ENCODE data around the gene SELENON.

DNA sequence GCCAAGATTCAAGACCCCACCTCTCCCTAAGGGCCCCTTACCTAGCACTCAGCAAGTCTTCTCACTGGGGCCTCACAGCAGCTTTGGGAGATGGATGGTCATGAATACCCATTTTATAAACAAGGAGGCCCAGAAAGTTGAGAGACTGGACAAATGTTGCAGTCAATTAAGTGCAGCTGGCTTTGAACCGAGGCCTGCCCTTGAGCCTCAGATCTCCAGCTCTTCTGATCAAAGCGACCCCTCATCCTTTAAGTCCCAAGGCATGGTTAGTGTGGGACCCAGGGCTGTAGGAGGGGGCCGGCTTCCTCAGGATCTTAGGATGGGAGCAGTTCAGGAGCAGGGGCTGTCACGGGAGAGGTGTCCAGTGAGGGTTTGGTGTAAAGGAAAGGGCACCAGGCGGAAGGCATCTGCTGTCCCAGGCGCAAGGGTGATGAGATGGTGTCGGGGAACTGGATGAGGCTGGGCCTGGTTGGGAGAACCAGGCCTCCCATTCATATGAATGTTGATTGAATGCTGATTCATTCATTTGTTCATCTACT, 14.6 kb downstream of the SELENON start:
- TF ChIP-seq, protein P1, sequence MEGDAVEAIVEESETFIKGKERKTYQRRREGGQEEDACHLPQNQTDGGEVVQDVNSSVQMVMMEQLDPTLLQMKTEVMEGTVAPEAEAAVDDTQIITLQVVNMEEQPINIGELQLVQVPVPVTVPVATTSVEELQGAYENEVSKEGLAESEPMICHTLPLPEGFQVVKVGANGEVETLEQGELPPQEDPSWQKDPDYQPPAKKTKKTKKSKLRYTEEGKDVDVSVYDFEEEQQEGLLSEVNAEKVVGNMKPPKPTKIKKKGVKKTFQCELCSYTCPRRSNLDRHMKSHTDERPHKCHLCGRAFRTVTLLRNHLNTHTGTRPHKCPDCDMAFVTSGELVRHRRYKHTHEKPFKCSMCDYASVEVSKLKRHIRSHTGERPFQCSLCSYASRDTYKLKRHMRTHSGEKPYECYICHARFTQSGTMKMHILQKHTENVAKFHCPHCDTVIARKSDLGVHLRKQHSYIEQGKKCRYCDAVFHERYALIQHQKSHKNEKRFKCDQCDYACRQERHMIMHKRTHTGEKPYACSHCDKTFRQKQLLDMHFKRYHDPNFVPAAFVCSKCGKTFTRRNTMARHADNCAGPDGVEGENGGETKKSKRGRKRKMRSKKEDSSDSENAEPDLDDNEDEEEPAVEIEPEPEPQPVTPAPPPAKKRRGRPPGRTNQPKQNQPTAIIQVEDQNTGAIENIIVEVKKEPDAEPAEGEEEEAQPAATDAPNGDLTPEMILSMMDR (IDR thresholded peaks at IDR 0.05) = no peak
- TF ChIP-seq POLR2A (IDR thresholded peaks at IDR 0.05) = no peak
